Right lobe of liver (tissue), 6 donors: ENCODE data around the gene HMOX2. TPM values are rescaled to one million over a fixed set of nuclear protein-coding genes. Genes with fewer than 3 reads are reported as not detected.

Experiments used
- ATAC-seq, 4 donors: fragments of 200-7000 bp; cut with Tn5 transposase; one replicate each; pipeline ENCODE4 v1.9.1; 2020; ENCODE audit warnings: mild to moderate bottlenecking in 4 of 4, moderate library complexity in 4 of 4
- DNase-seq, 3 donors: peaks; one replicate each; pipeline ENCODE4 v3.0.0-alpha.2; 2020
- H3K27ac ChIP-seq, 3 donors: fragments of 200-600 bp; one replicate each; pipeline ENCODE4 v1.8.0; 2022
- H3K27me3 ChIP-seq, 2 donors: fragments of 200-600 bp; one replicate each; pipeline ENCODE4 v1.8.0; 2022
- H3K36me3 ChIP-seq, 4 donors: fragments of 200-600 bp; sonication (generic) in 1 of 4; one replicate each; pipeline versions ENCODE4 v1.5.1 to v1.8.0; 2017 to 2022; ENCODE audit warnings: control low read depth in 1 of 4
- H3K4me1 ChIP-seq, 4 donors: fragments of 200-600 bp; sonication (generic) in 1 of 4; one replicate each; pipeline versions ENCODE4 v1.5.1 to v1.8.0; 2017 to 2022; ENCODE audit warnings: control low read depth in 1 of 4
- H3K4me3 ChIP-seq, 3 donors: fragments of 200-600 bp; one replicate each; pipeline ENCODE4 v1.8.0; 2022
- H3K9me3 ChIP-seq, 4 donors: fragments of 200-600 bp; sonication (generic) in 1 of 4; one replicate each; pipeline versions ENCODE4 v1.5.1 to v1.8.0; 2017 to 2022; ENCODE audit warnings: control low read depth in 1 of 4
- POLR2A ChIP-seq: fragments of 450-650 bp; IDR thresholded peaks from one replicate; pipeline ENCODE4 v1.6.1; 2017; ENCODE audit warnings: antibody characterized with exemption, mild to moderate bottlenecking
- WGBS: methylation state at CpG from one replicate; pipeline ENCODE4 v1.1.6; 2018; ENCODE audit warnings: low coverage, low lambda C conversion rate; ENCODE audit not compliant: insufficient coverage; ENCODE audit errors: missing lambda C conversion rate; 5-methylcytosine and 5-hydroxymethylcytosine counted together
- intact Hi-C, 2 donors: fragments of 100-400 bp; cut with DNase I; formaldehyde crosslinking; loops; one replicate each; pipeline versions ENCODE4 v1.11.2 to v1.14.1; 2022
- total RNA-seq, 6 experiments: library from RNA; depleted of rRNA in 2 of 6; stranded (reverse); fragments of >200 nt in 2 of 6; fragmentation: NEBNext Ultra II Directional in 3 of 6; extraction: Animal tissue kit (Norgen Biotek cat#: 25700) in 3 of 6; gene quantifications; one replicate each; pipeline versions ENCODE4 v1.1.0 to v1.2.4, GENCODE V29; 2016 to 2023
- TF ChIP-seq, protein P1 (sequence below), 4 donors: fragments of 200-600 bp in 3 of 4; fragments of 450-650 bp in 1 of 4; IDR thresholded peaks; one replicate each; pipeline versions ENCODE4 v1.5.1 to v1.8.0; 2016 to 2022; ENCODE audit warnings: antibody characterized with exemption in 4 of 4, mild to moderate bottlenecking in 2 of 4
- donor health status: DM: no; HTN: yes; CAD: no.
- donor health status: DM: no; HTN: no; CAD: no.
- donor health status: DM: no; HTN: no; CAD: no.
- donor health status: DM: no; HTN: yes; CAD: no.
- donor health status: DM: no; HTN: yes; CAD: no.

HMOX2 gene
- total RNA-seq, 6 experiments from 2014 or later = 39.7 to 74.7 (median 55.4) TPM

GRCh38 chr16:4533490-4533889 is 57.3 kb downstream of the HMOX2 start:
- no peak for TF ChIP-seq POLR2A
- TF ChIP-seq, protein P1, sequence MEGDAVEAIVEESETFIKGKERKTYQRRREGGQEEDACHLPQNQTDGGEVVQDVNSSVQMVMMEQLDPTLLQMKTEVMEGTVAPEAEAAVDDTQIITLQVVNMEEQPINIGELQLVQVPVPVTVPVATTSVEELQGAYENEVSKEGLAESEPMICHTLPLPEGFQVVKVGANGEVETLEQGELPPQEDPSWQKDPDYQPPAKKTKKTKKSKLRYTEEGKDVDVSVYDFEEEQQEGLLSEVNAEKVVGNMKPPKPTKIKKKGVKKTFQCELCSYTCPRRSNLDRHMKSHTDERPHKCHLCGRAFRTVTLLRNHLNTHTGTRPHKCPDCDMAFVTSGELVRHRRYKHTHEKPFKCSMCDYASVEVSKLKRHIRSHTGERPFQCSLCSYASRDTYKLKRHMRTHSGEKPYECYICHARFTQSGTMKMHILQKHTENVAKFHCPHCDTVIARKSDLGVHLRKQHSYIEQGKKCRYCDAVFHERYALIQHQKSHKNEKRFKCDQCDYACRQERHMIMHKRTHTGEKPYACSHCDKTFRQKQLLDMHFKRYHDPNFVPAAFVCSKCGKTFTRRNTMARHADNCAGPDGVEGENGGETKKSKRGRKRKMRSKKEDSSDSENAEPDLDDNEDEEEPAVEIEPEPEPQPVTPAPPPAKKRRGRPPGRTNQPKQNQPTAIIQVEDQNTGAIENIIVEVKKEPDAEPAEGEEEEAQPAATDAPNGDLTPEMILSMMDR (IDR thresholded peaks at IDR 0.05) = no peak
- Histone ChIP-seq H3K27me3 (no peaks in the 10 kb centered on the region), H3K4me1 (peaks cover 0 to 8% (median 0%) of the 10 kb centered on the region in 4 donors), H3K9me3 (no peaks in the 10 kb centered on the region), H3K4me3 (no peak overlapping the region), H3K36me3 (no peaks in the 10 kb centered on the region), H3K27ac (no peak overlapping the region)
- WGBS = 84% methylated on average over 4 of the region's 6 CpGs
- intact Hi-C loops = no loop called here
- ATAC-seq = no peak
- no peak for DNase-seq

- H3K27me3 ChIP-seq = no peaks in the 10 kb centered on the region
- no peak overlapping the region for H3K4me3 ChIP-seq
- H3K9me3 ChIP-seq = no peaks in the 10 kb centered on the region
- H3K4me1 ChIP-seq = peaks cover 0 to 8% (median 0%) of the 10 kb centered on the region in 4 donors
- TF ChIP-seq, protein P1 (IDR thresholded peaks at IDR 0.05) = no peak
- TF ChIP-seq POLR2A = no peak
- WGBS = 61% methylated on average over 3 of the region's 13 CpGs
- ATAC-seq (peak in 1 of 4 donors; percentile 4), DNase-seq (no peak)
- intact Hi-C loops = no loop called here
- no peaks in the 10 kb centered on the region for H3K36me3 ChIP-seq
- peak overlapping the region in 1 of 3 donors; percentile 23 for H3K27ac ChIP-seq
These were observed 58.1 kb downstream of the HMOX2 start for GRCh38 chr16:4534151-4534790.

GRCh38 chr16:4535627-4536108 is 59.5 kb downstream of the HMOX2 start:
- Histone ChIP-seq H3K4me3 (no peak overlapping the region), H3K36me3 (no peaks in the 10 kb centered on the region), H3K9me3 (peaks cover 0 to 5% (median 0%) of the 10 kb centered on the region in 4 donors), H3K27me3 (no peaks in the 10 kb centered on the region), H3K27ac (no peak overlapping the region), H3K4me1 (peaks cover 0 to 8% (median 0%) of the 10 kb centered on the region in 4 donors)
- TF ChIP-seq, protein P1 (IDR thresholded peaks at IDR 0.05) = no peak
- no peak for TF ChIP-seq POLR2A
- WGBS = 68% methylated on average over 4 of the region's 7 CpGs
- DNase-seq = no peak
- no peak for ATAC-seq
- intact Hi-C loops = no loop called here

GRCh38 chr16:4536391-4537106 is 60.4 kb downstream of the HMOX2 start:
- no peak overlapping the region for H3K4me3 ChIP-seq
- no peak overlapping the region for H3K27ac ChIP-seq
- H3K9me3 ChIP-seq = peaks cover 0 to 5% (median 0%) of the 10 kb centered on the region in 4 donors
- no peak for DNase-seq
- peaks cover 0 to 8% (median 0%) of the 10 kb centered on the region in 4 donors for H3K4me1 ChIP-seq
- H3K27me3 ChIP-seq = no peaks in the 10 kb centered on the region
- 87% methylated on average over 14 of the region's 15 CpGs for WGBS
- no peak for ATAC-seq
- H3K36me3 ChIP-seq = no peaks in the 10 kb centered on the region
- intact Hi-C loops = no loop called here
- TF ChIP-seq, protein P1 (IDR thresholded peaks at IDR 0.05) = no peak
- TF ChIP-seq POLR2A = no peak
